Measurements from ENCODE around the gene ABHD6.

DNA sequence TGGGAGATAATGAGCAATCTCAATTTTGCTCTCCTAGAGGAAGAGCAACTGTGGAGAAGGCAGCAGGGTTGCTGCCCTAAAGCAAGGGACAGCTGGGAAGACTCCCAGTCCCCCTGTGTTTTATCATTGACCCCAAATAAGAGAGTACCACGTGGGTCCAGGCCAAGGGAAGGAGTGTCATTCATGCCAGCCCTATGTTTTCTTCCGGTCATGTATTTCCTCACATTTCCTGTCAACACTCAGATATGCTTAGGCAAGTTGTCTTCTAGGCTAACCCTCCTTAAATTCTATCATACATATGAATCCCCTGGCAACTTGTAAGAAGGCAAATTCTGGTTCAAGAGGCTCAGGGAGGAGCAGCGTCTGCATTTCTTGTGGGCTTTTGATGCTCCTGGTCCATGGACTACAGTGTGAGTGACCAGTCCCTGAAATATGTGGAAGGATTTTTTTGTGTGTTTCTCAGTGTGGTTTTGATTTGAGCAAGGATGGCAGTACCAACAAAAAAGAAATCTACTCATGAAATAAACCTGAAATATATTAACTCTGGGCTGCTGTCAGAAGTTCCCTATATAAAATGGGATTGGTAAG, 36.5 kb downstream of the ABHD6 start:
- TF ChIP-seq, protein P1, sequence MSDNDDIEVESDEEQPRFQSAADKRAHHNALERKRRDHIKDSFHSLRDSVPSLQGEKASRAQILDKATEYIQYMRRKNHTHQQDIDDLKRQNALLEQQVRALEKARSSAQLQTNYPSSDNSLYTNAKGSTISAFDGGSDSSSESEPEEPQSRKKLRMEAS (IDR thresholded peaks at IDR 0.05) = no peak
- no peak for TF ChIP-seq CBX3 (IDR thresholded peaks at IDR 0.05; ENCODE audit: low read depth)
- TF ChIP-seq, protein P2, sequence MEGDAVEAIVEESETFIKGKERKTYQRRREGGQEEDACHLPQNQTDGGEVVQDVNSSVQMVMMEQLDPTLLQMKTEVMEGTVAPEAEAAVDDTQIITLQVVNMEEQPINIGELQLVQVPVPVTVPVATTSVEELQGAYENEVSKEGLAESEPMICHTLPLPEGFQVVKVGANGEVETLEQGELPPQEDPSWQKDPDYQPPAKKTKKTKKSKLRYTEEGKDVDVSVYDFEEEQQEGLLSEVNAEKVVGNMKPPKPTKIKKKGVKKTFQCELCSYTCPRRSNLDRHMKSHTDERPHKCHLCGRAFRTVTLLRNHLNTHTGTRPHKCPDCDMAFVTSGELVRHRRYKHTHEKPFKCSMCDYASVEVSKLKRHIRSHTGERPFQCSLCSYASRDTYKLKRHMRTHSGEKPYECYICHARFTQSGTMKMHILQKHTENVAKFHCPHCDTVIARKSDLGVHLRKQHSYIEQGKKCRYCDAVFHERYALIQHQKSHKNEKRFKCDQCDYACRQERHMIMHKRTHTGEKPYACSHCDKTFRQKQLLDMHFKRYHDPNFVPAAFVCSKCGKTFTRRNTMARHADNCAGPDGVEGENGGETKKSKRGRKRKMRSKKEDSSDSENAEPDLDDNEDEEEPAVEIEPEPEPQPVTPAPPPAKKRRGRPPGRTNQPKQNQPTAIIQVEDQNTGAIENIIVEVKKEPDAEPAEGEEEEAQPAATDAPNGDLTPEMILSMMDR (IDR thresholded peaks at IDR 0.05 in 2 of 3, conservative IDR thresholded peaks at IDR 0.05 in 1 of 3; ENCODE audit: borderline replicate concordance in 1 of 3, insufficient read depth in 1 of 3, low read depth in 2 of 3, low read length in 2 of 3) = no peak
- no peak for TF ChIP-seq POLR2AphosphoS5 (IDR thresholded peaks at IDR 0.05; ENCODE audit: low read depth, low read length)
- no peak for TF ChIP-seq CEBPB (IDR thresholded peaks at IDR 0.05; ENCODE audit: low read depth)
- no peak for TF ChIP-seq EZH2phosphoT487 (IDR thresholded peaks at IDR 0.05; ENCODE audit: borderline replicate concordance)
- TF ChIP-seq EZH2 (IDR thresholded peaks at IDR 0.05) = no peak
- TF ChIP-seq, protein P3, sequence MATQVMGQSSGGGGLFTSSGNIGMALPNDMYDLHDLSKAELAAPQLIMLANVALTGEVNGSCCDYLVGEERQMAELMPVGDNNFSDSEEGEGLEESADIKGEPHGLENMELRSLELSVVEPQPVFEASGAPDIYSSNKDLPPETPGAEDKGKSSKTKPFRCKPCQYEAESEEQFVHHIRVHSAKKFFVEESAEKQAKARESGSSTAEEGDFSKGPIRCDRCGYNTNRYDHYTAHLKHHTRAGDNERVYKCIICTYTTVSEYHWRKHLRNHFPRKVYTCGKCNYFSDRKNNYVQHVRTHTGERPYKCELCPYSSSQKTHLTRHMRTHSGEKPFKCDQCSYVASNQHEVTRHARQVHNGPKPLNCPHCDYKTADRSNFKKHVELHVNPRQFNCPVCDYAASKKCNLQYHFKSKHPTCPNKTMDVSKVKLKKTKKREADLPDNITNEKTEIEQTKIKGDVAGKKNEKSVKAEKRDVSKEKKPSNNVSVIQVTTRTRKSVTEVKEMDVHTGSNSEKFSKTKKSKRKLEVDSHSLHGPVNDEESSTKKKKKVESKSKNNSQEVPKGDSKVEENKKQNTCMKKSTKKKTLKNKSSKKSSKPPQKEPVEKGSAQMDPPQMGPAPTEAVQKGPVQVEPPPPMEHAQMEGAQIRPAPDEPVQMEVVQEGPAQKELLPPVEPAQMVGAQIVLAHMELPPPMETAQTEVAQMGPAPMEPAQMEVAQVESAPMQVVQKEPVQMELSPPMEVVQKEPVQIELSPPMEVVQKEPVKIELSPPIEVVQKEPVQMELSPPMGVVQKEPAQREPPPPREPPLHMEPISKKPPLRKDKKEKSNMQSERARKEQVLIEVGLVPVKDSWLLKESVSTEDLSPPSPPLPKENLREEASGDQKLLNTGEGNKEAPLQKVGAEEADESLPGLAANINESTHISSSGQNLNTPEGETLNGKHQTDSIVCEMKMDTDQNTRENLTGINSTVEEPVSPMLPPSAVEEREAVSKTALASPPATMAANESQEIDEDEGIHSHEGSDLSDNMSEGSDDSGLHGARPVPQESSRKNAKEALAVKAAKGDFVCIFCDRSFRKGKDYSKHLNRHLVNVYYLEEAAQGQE (IDR thresholded peaks at IDR 0.05; ENCODE audit: low read depth) = no peak
- TF ChIP-seq ZNF274 (IDR thresholded peaks at IDR 0.05; ENCODE audit: low read depth, low read length) = no peak
- no peak for TF ChIP-seq SRF (IDR thresholded peaks at IDR 0.05; ENCODE audit: low read depth)
